ENCODE data around the gene RTP2. TPM values are rescaled to one million over a fixed set of nuclear protein-coding genes. Genes with fewer than 3 reads are reported as not detected.

Gene RTP2
- total RNA-seq, 1 experiment from 2014 or later, result not detected

- POLR2A ChIA-PET (ENCODE audit: low non-redundant PET), result interaction anchor here (0.7 kb wide), 1 partner anchor 54 kb away, joined by 3 read pairs; no protein-coding TSS in a partner anchor
- BruUV-seq (replicated peaks), result TSS peak; percentile 99
- peak overlapping the region; percentile 70 for H3K4me3 ChIP-seq (ENCODE audit: low read depth, low read length, poor library complexity, severe bottlenecking)
- intact Hi-C loops (cut with micrococcal nuclease; ENCODE audit: unreplicated experiment), result loop anchor here (10.0 kb wide), 7 partner anchors 299 to 1079 kb away; no protein-coding TSS in a partner anchor
- CTCF ChIA-PET, result interaction anchor here (1.3 kb wide), 1 partner anchor 1209 kb away, joined by 4 read pairs; no protein-coding TSS in a partner anchor
- H3K27me3 ChIP-seq (replicated peaks; ENCODE audit: insufficient read depth, low read depth, low read length, poor library complexity), result no peaks in the 10 kb centered on the region
- peaks cover 31% of the 10 kb centered on the region for H3K4me1 ChIP-seq (ENCODE audit: insufficient read depth, low read length, poor library complexity, severe bottlenecking)
- no peak for DNase-seq (ENCODE audit: low spot score)
- no peaks in the 10 kb centered on the region for H3K36me3 ChIP-seq (ENCODE audit: insufficient read depth, low read length, poor library complexity, severe bottlenecking)
- TF ChIP-seq EZH2 (IDR thresholded peaks at IDR 0.05; ENCODE audit: borderline replicate concordance, low read depth, low read length, poor library complexity, severe bottlenecking) (no peak), CTCF (conservative IDR thresholded peaks at IDR 0.05; ENCODE audit: low read depth, low read length) (no peak)
- no peaks in the 10 kb centered on the region for H3K9me3 ChIP-seq (ENCODE audit: low read depth, low read length, poor library complexity, severe bottlenecking)
- H3K27ac ChIP-seq (ENCODE audit: low read depth, low read length, poor library complexity, severe bottlenecking), result peak overlapping the region; percentile 100
Observed at GRCh38 chr3:187746059-187746441, 43.7 kb upstream of the RTP2 start.

GRCh38 chr3:187745201-187746058 lies 43.1 kb upstream of the RTP2 start, which contains the start of gene BCL6:
BCL6 (minus strand) TSS chr3:187745468; CDS start chr3:187733693, 11,775 bp downstream.
- Histone ChIP-seq H3K9me3 (ENCODE audit: low read depth, low read length, poor library complexity, severe bottlenecking) (no peaks in the 10 kb centered on the region), H3K4me3 (ENCODE audit: low read depth, low read length, poor library complexity, severe bottlenecking) (peak within 1 kb of the TSS; percentile 70), H3K27me3 (replicated peaks; ENCODE audit: insufficient read depth, low read depth, low read length, poor library complexity) (no peaks in the 10 kb centered on the region), H3K36me3 (ENCODE audit: insufficient read depth, low read length, poor library complexity, severe bottlenecking) (no peaks in the 10 kb centered on the region), H3K4me1 (ENCODE audit: insufficient read depth, low read length, poor library complexity, severe bottlenecking) (peaks cover 34% of the 10 kb centered on the region), H3K27ac (ENCODE audit: low read depth, low read length, poor library complexity, severe bottlenecking) (peak within 1 kb of the TSS; percentile 100)
- no TSS peak for BruUV-seq (replicated peaks)
- peak; percentile 97 for DNase-seq (ENCODE audit: low spot score)
- intact Hi-C loops (cut with micrococcal nuclease; ENCODE audit: unreplicated experiment), result loop anchor here (2.0 to 10.0 kb wide), 8 partner anchors 299 to 1079 kb away; no protein-coding TSS in a partner anchor
- ChIA-PET CTCF (interaction anchor here (1.3 kb wide), 1 partner anchor 1210 kb away, joined by 4 read pairs; no protein-coding TSS in a partner anchor), POLR2A (ENCODE audit: low non-redundant PET) (interaction anchor here (0.6 to 1.0 kb wide), 6 partner anchors 50 to 1208 kb away, joined by 3 to 6 read pairs (median 3); no protein-coding TSS in a partner anchor)
- TF ChIP-seq CTCF (conservative IDR thresholded peaks at IDR 0.05; ENCODE audit: low read depth, low read length) (no peak; the same call in 1 of the 2 replicates), EZH2 (IDR thresholded peaks at IDR 0.05; ENCODE audit: borderline replicate concordance, low read depth, low read length, poor library complexity, severe bottlenecking) (no peak)
